Suprapubic skin (tissue), 4 donors: ENCODE measurements around the gene FGF22.

ENCODE experiments used
- CTCF ChIP-seq, 2 donors: fragments of 200-600 bp in 1 of 2; fragments of 450-650 bp in 1 of 2; sonication (generic) in 1 of 2; IDR thresholded peaks; one replicate each; pipeline ENCODE4 v1.5.1; 2016 to 2019; ENCODE audit warnings: antibody characterized with exemption in 2 of 2, mild to moderate bottlenecking in 1 of 2, moderate library complexity in 1 of 2
- POLR2A ChIP-seq, 2 donors: fragments of 450-650 bp; IDR thresholded peaks; one replicate each; pipeline ENCODE4 v1.6.1; 2017; ENCODE audit warnings: antibody characterized with exemption in 2 of 2, mild to moderate bottlenecking in 2 of 2, moderate library complexity in 2 of 2
- POLR2AphosphoS5 ChIP-seq, 3 donors: sonication (generic); formaldehyde crosslinking; IDR thresholded peaks; one replicate each; pipeline ENCODE4 v1.6.1; 2017; ENCODE audit warnings: antibody characterized with exemption in 3 of 3

GRCh38 chr19:622666-623065, 17.0 kb upstream of the FGF22 start:
- TF ChIP-seq CTCF (IDR thresholded peaks at IDR 0.05) (no peak), POLR2A (IDR thresholded peaks at IDR 0.05) (no peak), POLR2AphosphoS5 (IDR thresholded peaks at IDR 0.05) (no peak)
